HCT116 (cell line): ENCODE measurements around the gene RALGPS1. TPM values are rescaled to one million over a fixed set of nuclear protein-coding genes. Genes with fewer than 3 reads are reported as not detected.

Experiments used
- ATAC-seq: fragments of 200-7000 bp; cut with Tn5 transposase; 2 replicates; pipeline ENCODE4 v1.9.1; 2020; ENCODE audit warnings: mild to moderate bottlenecking, moderate library complexity
- BruUV-seq: library from RNA; stranded (reverse); fragments of 400-500 nt; replicated peaks from 2 replicates; lab custom pipeline; 2021; lab: Mats Ljungman, UMichigan
- CTCF ChIA-PET: fragments of 300-600 bp; sonication (Branson Sonifier 250); formaldehyde crosslinking; loops from one replicate; lab custom pipeline; 2021; ENCODE audit warnings: antibody characterized with exemption; lab: Charles Lee
- POLR2A ChIA-PET: fragments of 300-600, 350-600 bp; sonication (Branson Sonifier 250); formaldehyde crosslinking; loops from one replicate; lab custom pipeline; 2021; ENCODE audit warnings: antibody characterized with exemption; lab: Charles Lee
- RAD21 ChIA-PET, 2 experiments: fragments of 300-600 bp; sonication (Branson Sonifier 250); formaldehyde crosslinking; loops; one replicate each; lab custom pipeline; 2023; ENCODE audit warnings: low total read pairs in 2 of 2; ENCODE audit not compliant: uncharacterized antibody in 2 of 2, unreplicated experiment in 2 of 2, low non-redundant PET in 1 of 2; lab: Charles Lee
- DNase-seq: peaks from one replicate; pipeline ENCODE4 v3.0.0-alpha.2; 2010; ENCODE audit warnings: low read depth, low spot score
- H2AFZ ChIP-seq: fragments of 200-600 bp; shearing (Covaris generic), sonication (generic); 2 replicates; pipeline ENCODE4 v1.6.1; 2017; ENCODE audit warnings: low read depth, mixed run types, mixed read lengths, antibody characterized with exemption, low read length; ENCODE audit not compliant: poor library complexity, severe bottlenecking
- H3K27ac ChIP-seq: 2 replicates; pipeline ENCODE4 v1.5.1; 2012; ENCODE audit warnings: low read depth, low read length
- H3K27me3 ChIP-seq: fragments of 200-600 bp; sonication (generic); 2 replicates; pipeline ENCODE4 v1.6.1; 2016; ENCODE audit warnings: mixed run types, low read length, mixed read lengths; ENCODE audit not compliant: insufficient read depth
- H3K36me3 ChIP-seq, 2 experiments: fragments of 200-500 bp in 1 of 2; fragments of 200-600 bp in 1 of 2; sonication (Bioruptor generic) in 1 of 2; sonication (generic) in 1 of 2; 2 replicates each; pipeline versions ENCODE4 v1.5.1 to v1.6.1; 2014 to 2016; ENCODE audit warnings: low read length in 2 of 2, inconsistent platforms in 1 of 2, mixed read lengths in 1 of 2, mixed run types in 1 of 2; ENCODE audit not compliant: insufficient read depth in 2 of 2, control insufficient read depth in 1 of 2
- H3K4me1 ChIP-seq, 2 experiments: fragments of 200-600 bp in 1 of 2; sonication (generic) in 1 of 2; 2 replicates each; pipeline versions ENCODE4 v1.5.1 to v1.6.1; 2012 to 2017; ENCODE audit warnings: low read length in 2 of 2, inconsistent platforms in 1 of 2, mild to moderate bottlenecking in 1 of 2, mixed read lengths in 1 of 2, mixed run types in 1 of 2, moderate library complexity in 1 of 2; ENCODE audit not compliant: insufficient read depth in 2 of 2, control insufficient read depth in 1 of 2
- H3K4me2 ChIP-seq: fragments of 200-600 bp; sonication (generic); 2 replicates; pipeline ENCODE4 v1.6.1; 2017; ENCODE audit warnings: mixed run types, low read length, mixed read lengths
- H3K4me3 ChIP-seq, 2 experiments: fragments of 200-600 bp in 1 of 2; sonication (generic) in 1 of 2; replicated peaks in 1 of 2; 2 replicates each; pipeline ENCODE4 v1.5.1; 2011 to 2016; ENCODE audit warnings: low read length in 2 of 2, control low read depth in 1 of 2, low read depth in 1 of 2, mild to moderate bottlenecking in 1 of 2, mixed read lengths in 1 of 2, mixed run types in 1 of 2
- H3K79me2 ChIP-seq: fragments of 200-600 bp; sonication (generic); 2 replicates; pipeline ENCODE4 v1.6.1; 2017; ENCODE audit warnings: mild to moderate bottlenecking, mixed run types, low read length, moderate library complexity, mixed read lengths; ENCODE audit not compliant: insufficient read depth
- H3K9ac ChIP-seq: fragments of 200-600 bp; sonication (generic); 2 replicates; pipeline ENCODE4 v1.6.1; 2016; ENCODE audit warnings: low read length, mixed read lengths
- H3K9me2 ChIP-seq: fragments of 200-600 bp; sonication (generic), shearing (Covaris generic); 2 replicates; pipeline ENCODE4 v1.6.1; 2017; ENCODE audit warnings: mixed run types, mild to moderate bottlenecking, moderate library complexity; ENCODE audit not compliant: insufficient read depth
- H3K9me3 ChIP-seq, 2 experiments: fragments of 200-500 bp in 1 of 2; fragments of 200-600 bp in 1 of 2; sonication (Bioruptor generic) in 1 of 2; sonication (generic) in 1 of 2; 2 replicates each; pipeline ENCODE4 v1.6.1; 2014 to 2017; ENCODE audit warnings: low read length in 2 of 2, mixed read lengths in 2 of 2, inconsistent platforms in 1 of 2, low read depth in 1 of 2, mild to moderate bottlenecking in 1 of 2, mixed run types in 1 of 2, moderate library complexity in 1 of 2; ENCODE audit not compliant: control insufficient read depth in 1 of 2, insufficient read depth in 1 of 2
- H4K20me1 ChIP-seq: fragments of 200-600 bp; sonication (generic), shearing (Covaris generic); 2 replicates; pipeline ENCODE4 v1.6.1; 2017; ENCODE audit warnings: mixed run types, mild to moderate bottlenecking, moderate library complexity; ENCODE audit not compliant: insufficient read depth
- ATF3 ChIP-seq: IDR thresholded peaks from 2 replicates; pipeline ENCODE4 v1.6.1; 2012
- CBX3 ChIP-seq: IDR thresholded peaks from 2 replicates; pipeline ENCODE4 v1.6.1; 2012; ENCODE audit warnings: low read depth
- EGR1 ChIP-seq: IDR thresholded peaks from 2 replicates; pipeline ENCODE4 v1.6.1; 2012; ENCODE audit warnings: low read depth
- FOSL1 ChIP-seq: IDR thresholded peaks from 2 replicates; pipeline ENCODE4 v1.6.1; 2012; ENCODE audit warnings: low read depth
- JUND ChIP-seq: IDR thresholded peaks from 2 replicates; pipeline ENCODE4 v1.6.1; 2012
- REST ChIP-seq: IDR thresholded peaks from 2 replicates; pipeline ENCODE4 v1.6.1; 2012; ENCODE audit warnings: low read depth
- SIN3A ChIP-seq: IDR thresholded peaks from 2 replicates; pipeline ENCODE4 v1.6.1; 2012; ENCODE audit warnings: low read depth
- SRF ChIP-seq: IDR thresholded peaks from 2 replicates; pipeline ENCODE4 v1.6.1; 2012; ENCODE audit warnings: low read depth
- YY1 ChIP-seq: IDR thresholded peaks from 2 replicates; pipeline ENCODE4 v1.6.1; 2011; ENCODE audit warnings: low read length, low read depth, moderate library complexity, mild to moderate bottlenecking; ENCODE audit not compliant: insufficient replicate concordance; ENCODE audit errors: extremely low read depth
- ZFX ChIP-seq: fragments of 450-650 bp; IDR thresholded peaks from 2 replicates; pipeline ENCODE4 v1.6.1; 2017
- ZNF274 ChIP-seq: fragments of 200-500 bp; sonication (Bioruptor generic); IDR thresholded peaks from 2 replicates; pipeline ENCODE4 v1.6.1; 2014; ENCODE audit warnings: mild to moderate bottlenecking, low read depth, low read length, inconsistent platforms
- intact Hi-C: fragments of 100-400 bp; cut with micrococcal nuclease; formaldehyde crosslinking; loops from 2 replicates; pipeline ENCODE4 v1.10.0; 2022
- total RNA-seq: library from RNA; stranded (reverse); gene quantifications from one replicate; pipeline ENCODE4 v1.2.1, GENCODE V29; 2021; ENCODE audit not compliant: unreplicated experiment

Gene RALGPS1
- total RNA-seq, 1 experiment from 2014 or later, result 7.6 TPM

DNA sequence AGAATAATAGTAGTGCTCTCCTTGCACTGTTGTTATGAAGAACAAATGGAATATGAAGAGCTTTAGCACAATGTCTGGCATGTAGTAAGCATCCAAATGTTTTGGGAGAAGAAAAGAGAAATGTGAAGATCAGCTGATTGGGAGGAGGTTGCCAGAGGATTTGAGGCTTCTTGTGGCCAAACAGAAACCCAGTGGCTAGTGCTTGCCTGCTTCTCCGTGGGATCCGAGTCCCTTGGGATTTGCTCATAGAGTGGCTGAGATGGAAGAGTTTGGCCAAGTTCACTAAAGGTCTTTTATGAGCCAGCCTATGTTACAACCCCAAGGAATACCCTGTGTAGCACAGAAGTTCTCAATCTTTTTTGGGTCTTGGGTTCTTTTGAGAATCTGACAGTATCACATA, 121.9 kb downstream of the RALGPS1 start:
- H3K79me2 ChIP-seq, result no peaks in the 10 kb centered on the region
- H3K4me2 ChIP-seq, result no peak overlapping the region
- no peak overlapping the region for H3K4me3 ChIP-seq
- H3K9ac ChIP-seq, result no peak overlapping the region
- intact Hi-C loops, result no loop called here
- H3K4me1 ChIP-seq, result no peaks in the 10 kb centered on the region
- no peak for ATAC-seq
- H3K9me3 ChIP-seq, result no peaks in the 10 kb centered on the region
- H4K20me1 ChIP-seq, result no peaks in the 10 kb centered on the region
- no peak for DNase-seq
- ChIA-PET POLR2A (no interaction called here), RAD21 (no interaction called here), CTCF (no interaction called here)
- BruUV-seq, result no TSS peak
- no peaks in the 10 kb centered on the region for H3K27me3 ChIP-seq
- no peaks in the 10 kb centered on the region for H3K36me3 ChIP-seq
- no peak for TF ChIP-seq ZNF274
- no peak overlapping the region for H3K27ac ChIP-seq
- H3K9me2 ChIP-seq, result no peaks in the 10 kb centered on the region
- no peak overlapping the region for H2AFZ ChIP-seq

GRCh38 chr9:127038531-127038930, 123.9 kb downstream of the RALGPS1 start:
- DNase-seq, result no peak
- H3K79me2 ChIP-seq, result no peaks in the 10 kb centered on the region
- intact Hi-C loops, result no loop called here
- H4K20me1 ChIP-seq, result no peaks in the 10 kb centered on the region
- ChIA-PET POLR2A (no interaction called here), CTCF (no interaction called here), RAD21 (no interaction called here)
- no TSS peak for BruUV-seq
- no peaks in the 10 kb centered on the region for H3K9me3 ChIP-seq
- no peak for ATAC-seq
- H3K27ac ChIP-seq, result no peak overlapping the region
- no peaks in the 10 kb centered on the region for H3K27me3 ChIP-seq
- TF ChIP-seq SIN3A, result no peak
- TF ChIP-seq EGR1, result no peak
- no peak for TF ChIP-seq CBX3
- TF ChIP-seq JUND, result no peak
- no peak for TF ChIP-seq YY1
- no peak for TF ChIP-seq ATF3
- TF ChIP-seq SRF, result no peak
- TF ChIP-seq REST, result no peak
- no peak for TF ChIP-seq FOSL1
- no peak for TF ChIP-seq ZFX
- no peaks in the 10 kb centered on the region for H3K36me3 ChIP-seq
- no peaks in the 10 kb centered on the region for H3K9me2 ChIP-seq
- no peak overlapping the region for H2AFZ ChIP-seq
- H3K4me2 ChIP-seq, result no peak overlapping the region
- no peak overlapping the region for H3K9ac ChIP-seq
- H3K4me3 ChIP-seq, result no peak overlapping the region
- no peaks in the 10 kb centered on the region for H3K4me1 ChIP-seq
